KG1 (cell line): Measurements from ENCODE around the gene APOBEC3A.
"Not testable (repeated sequence)": the region's sequence is repeated elsewhere in the genome, so short reads cannot be mapped to it uniquely, and the experiment has no call there.

Experiments used
- DNase-seq: peaks from one replicate; lab custom pipeline; 2025; lab: John Stamatoyannopoulos, UW

Gene APOBEC3A

GRCh38 chr22:38943201-38943600 lies 14.2 kb upstream of the APOBEC3A start:
- DNase-seq, result no peak

- no peak for DNase-seq
Measured at GRCh38 chr22:38943882-38944281, 13.5 kb upstream of the APOBEC3A start.

GRCh38 chr22:38944653-38945052 lies 12.8 kb upstream of the APOBEC3A start:
- no peak for DNase-seq

- not testable (repeated sequence) for DNase-seq
Measured at GRCh38 chr22:38945706-38946338, 11.6 kb upstream of the APOBEC3A start.

- no peak for DNase-seq
Measured at GRCh38 chr22:38946771-38947170, 10.6 kb upstream of the APOBEC3A start.

GRCh38 chr22:38947321-38948140 lies 9.9 kb upstream of the APOBEC3A start:
- no peak for DNase-seq

- no peak for DNase-seq
Measured at GRCh38 chr22:38948181-38948940, 9.0 kb upstream of the APOBEC3A start.

- no peak for DNase-seq
Measured at GRCh38 chr22:38949889-38950405, 7.5 kb upstream of the APOBEC3A start.

GRCh38 chr22:38950527-38951295 lies 6.7 kb upstream of the APOBEC3A start:
- DNase-seq, result no peak

- DNase-seq, result no peak
Measured at GRCh38 chr22:38951734-38952133, 5.7 kb upstream of the APOBEC3A start.

GRCh38 chr22:38952281-38952993 lies 5.0 kb upstream of the APOBEC3A start:
- no peak for DNase-seq

- no peak for DNase-seq
Measured at GRCh38 chr22:38953091-38953490, 4.3 kb upstream of the APOBEC3A start.

GRCh38 chr22:38953577-38954413 lies 3.6 kb upstream of the APOBEC3A start:
- no peak for DNase-seq

- DNase-seq, result no peak
Measured at GRCh38 chr22:38954414-38955043, 2.9 kb upstream of the APOBEC3A start.

- DNase-seq, result no peak
Measured at GRCh38 chr22:38955250-38955905, 2.0 kb upstream of the APOBEC3A start.

GRCh38 chr22:38955926-38956325 lies 1.5 kb upstream of the APOBEC3A start:
- DNase-seq, result no peak

GRCh38 chr22:38956551-38956950 lies 858 bp upstream of the APOBEC3A start:
- DNase-seq, result no peak

- DNase-seq, result no peak
Measured at GRCh38 chr22:38957808-38958650, 620 bp downstream of the APOBEC3A start.
